ENCODE measurements around the gene EPS15.
A peak's percentile ranks its signal among the peaks of the same experiment; 100 is the strongest.
"Not testable (repeated sequence)": the region's sequence is repeated elsewhere in the genome, so short reads cannot be mapped to it uniquely, and the experiment has no call there.

The EPS15 gene

DNA sequence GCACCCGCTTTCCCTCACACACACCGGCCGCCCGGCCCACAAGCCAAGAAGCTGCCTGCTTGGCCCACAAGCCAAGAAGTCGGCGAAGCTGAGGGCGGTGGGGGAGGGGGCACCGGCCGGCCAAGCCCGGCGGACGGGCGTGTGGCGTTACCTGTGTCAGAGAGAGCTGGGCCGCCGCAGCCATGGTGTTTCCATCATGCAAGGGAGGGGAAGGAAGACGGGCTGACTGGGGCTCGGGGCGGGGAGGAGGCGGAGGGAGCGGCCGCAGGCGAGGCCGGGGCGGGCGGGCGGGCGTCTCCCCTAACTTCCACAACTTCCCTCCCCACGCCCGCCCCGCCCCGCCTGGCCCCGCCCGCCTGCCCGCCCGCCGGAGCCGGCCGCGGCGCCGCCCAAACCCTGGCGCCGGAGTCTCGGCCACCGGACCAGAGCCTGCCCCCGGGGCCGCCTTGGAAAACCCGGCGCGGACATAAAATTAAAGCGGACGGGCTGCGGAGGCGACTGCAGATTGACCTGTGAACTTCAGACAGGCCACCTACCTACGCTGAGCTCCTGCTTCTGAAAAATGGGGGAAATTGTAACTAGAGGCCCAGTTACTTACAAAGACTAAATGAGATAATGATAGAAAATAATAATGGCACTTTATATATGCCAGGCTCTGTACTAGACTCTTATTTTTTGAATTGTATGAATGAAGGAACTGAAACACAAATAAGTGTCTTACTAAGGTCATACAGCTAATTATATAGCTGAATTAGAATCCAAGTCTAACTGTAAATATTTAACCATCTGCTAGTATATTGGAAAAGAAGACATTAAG, at the start of gene EPS15:
Gene EPS15, minus strand, starts transcription at position 219 of the 817 bp plus-strand sequence. Its CDS starts 35 bp downstream, at position 184.
- peak; percentile 93 for DNase-seq (ENCODE audit: low read depth, low spot score)

GRCh38 chr1:51568231-51568935, 49.3 kb upstream of the EPS15 start:
- no peak for DNase-seq (ENCODE audit: low read depth, low spot score)

GRCh38 chr1:51567653-51568052, 48.6 kb upstream of the EPS15 start:
- DNase-seq (ENCODE audit: low read depth, low spot score): peak; percentile 86

DNA sequence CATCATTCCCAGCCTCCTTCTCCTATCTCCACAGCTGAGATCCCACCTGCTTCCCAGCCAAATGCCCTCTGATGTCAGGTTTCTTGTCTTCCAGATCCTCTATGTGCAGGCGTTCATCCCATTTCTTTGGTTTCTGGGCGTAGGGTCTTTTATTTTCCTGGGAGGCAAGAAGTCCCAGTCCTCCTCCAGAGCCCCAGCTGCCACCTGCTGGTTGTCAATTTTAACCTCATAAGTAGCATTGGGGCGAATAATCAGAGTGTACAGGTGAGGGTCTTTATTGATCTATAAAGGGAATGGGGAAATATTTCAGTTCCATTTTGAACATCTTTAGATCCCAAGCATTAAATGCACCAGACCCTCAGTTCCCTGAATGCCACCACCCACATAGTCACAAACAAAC, 47.2 kb upstream of the EPS15 start:
- DNase-seq (ENCODE audit: low read depth, low spot score): no peak

DNA sequence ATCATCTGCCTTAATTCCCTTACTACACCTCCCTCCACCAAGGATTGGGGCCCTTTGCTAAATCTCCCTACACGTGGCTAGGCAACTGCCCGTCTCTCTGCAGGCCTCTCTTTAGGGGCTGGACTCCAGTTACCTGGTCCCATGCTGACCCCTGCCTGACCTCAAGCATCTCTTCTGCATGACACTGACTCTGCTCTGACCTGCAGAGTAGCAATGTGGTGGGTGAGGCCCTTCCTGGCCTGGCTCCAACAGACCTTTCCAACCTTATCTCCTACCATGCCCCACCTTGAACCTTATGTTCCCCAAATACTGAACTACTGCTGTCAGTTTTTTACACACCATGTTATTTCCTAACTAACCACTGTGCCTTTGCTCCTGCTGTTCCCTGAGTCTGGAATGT, 45.9 kb upstream of the EPS15 start:
- no peak for DNase-seq (ENCODE audit: low read depth, low spot score)

DNA sequence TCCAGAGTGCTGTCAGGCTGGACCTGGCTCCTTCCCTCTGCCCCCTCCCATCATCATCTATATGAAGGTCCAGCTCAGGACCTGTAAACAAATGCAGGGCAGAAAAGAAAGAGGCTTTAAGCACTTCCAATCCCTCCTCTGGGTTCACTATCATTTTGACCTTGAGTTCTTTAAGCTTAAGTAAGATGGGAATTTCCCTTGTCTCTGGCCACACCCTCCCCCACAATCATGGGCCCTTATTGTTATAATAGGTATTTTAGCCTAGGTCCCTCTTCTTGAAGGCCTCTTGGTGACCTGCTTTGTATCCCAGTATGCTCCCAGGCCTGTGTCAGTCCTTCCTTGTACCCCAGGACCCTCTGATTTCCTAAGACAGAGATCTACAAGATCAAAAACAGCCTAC, 45.1 kb upstream of the EPS15 start:
- no peak for DNase-seq (ENCODE audit: low read depth, low spot score)

GRCh38 chr1:51561702-51562101, 42.6 kb upstream of the EPS15 start:
- no peak for DNase-seq (ENCODE audit: low read depth, low spot score)

DNA sequence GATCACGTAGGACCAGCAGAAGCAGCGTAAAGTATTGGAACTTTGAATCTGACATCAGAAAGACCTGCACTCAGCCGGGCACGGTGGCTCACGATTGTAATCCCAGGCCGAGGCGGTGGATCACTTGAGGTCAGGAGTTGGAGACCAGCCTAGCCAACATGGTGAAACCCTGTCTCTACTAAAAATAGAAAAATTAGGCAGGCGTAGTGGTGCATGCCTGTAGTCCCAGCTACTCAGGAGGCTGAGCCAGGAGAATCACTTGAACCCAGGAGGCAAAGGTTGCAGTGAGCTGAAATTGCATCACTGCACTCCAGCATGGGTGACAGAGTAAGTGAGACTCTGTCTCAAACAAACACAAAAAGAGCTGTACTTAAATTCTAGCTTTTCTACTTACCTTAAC, 41.8 kb upstream of the EPS15 start:
- DNase-seq (ENCODE audit: low read depth, low spot score): not testable (repeated sequence)

DNA sequence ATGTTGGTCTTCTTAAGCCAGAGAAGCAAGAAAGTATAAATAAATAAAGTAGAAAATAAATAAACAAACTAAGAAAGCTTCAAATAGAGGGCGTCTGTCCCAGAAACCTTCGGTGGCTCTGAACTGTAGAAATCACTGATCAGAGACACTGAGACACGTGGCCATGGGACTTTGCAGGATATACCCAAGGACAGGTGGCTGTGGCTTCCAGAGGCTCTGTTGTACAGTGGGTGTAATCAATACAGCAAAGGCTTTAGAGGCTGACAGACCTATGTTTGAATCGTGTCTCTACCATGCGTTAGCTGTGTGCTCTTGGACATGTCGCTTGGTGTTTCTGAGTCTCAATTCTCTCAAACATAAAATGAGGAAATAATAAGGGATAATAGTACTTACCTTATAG, 41.0 kb upstream of the EPS15 start:
- no peak for DNase-seq (ENCODE audit: low read depth, low spot score)

DNA sequence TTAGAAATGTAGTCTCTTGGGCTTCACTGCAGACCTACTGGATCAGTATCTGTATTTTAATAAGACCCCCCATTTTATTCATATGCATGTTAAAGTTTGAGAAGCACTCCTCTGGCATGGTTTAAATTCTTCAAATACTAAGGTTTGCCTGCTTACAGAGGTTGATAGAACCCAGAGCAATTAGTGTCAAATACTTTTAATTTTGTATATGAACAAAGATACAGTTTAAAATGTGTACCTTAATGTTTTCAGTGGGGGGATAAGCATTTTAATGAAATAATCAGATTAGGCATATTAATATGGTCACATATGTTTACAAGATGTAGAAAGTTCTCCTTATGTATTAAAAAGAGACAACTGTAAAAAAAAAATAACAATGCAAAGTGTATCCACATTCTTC, 40.4 kb upstream of the EPS15 start:
- no peak for DNase-seq (ENCODE audit: low read depth, low spot score)

DNA sequence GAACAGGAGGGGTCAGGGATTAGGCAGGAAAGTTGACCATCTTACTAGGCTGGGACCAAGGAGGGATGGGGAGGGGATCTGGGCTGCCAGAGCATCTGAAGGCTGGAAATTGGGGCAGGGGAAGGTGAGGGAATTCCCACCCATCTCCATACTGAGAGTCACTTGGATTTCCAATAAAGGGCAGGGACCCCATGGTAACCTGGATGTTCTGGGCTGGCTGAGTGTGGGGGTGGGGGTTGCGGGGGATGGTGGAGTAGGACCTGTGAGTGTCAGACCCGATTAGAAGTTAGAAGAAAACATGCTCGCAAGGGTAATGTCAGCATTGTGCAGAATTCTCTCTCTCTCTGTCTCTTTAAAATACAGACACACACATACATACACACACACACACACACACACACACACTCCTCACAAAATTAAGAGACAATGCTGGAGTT, 40.0 kb upstream of the EPS15 start:
- peak; percentile 20 for DNase-seq (ENCODE audit: low read depth, low spot score)

GRCh38 chr1:51558375-51558924, 39.4 kb upstream of the EPS15 start:
- DNase-seq (ENCODE audit: low read depth, low spot score): peak; percentile 51

DNA sequence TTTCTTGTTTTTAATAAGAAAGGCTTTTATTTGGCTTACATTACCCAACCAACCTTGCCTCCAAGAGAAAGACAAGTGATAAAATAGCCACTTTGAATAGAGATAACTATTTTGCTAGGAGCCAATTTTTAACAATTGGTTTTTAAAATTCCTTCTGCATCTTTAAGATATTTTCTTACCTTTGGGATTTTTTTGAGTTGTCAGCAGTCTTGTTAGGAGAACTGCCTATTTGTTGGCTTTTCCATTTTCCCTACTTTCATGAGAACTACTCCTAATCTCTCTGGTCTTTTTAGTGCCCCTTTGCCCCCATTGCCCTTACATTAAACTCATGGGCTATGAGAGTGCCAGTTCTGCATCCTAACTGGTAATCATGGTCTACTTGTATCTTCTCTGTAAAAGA, 38.1 kb upstream of the EPS15 start:
- no peak for DNase-seq (ENCODE audit: low read depth, low spot score)

DNA sequence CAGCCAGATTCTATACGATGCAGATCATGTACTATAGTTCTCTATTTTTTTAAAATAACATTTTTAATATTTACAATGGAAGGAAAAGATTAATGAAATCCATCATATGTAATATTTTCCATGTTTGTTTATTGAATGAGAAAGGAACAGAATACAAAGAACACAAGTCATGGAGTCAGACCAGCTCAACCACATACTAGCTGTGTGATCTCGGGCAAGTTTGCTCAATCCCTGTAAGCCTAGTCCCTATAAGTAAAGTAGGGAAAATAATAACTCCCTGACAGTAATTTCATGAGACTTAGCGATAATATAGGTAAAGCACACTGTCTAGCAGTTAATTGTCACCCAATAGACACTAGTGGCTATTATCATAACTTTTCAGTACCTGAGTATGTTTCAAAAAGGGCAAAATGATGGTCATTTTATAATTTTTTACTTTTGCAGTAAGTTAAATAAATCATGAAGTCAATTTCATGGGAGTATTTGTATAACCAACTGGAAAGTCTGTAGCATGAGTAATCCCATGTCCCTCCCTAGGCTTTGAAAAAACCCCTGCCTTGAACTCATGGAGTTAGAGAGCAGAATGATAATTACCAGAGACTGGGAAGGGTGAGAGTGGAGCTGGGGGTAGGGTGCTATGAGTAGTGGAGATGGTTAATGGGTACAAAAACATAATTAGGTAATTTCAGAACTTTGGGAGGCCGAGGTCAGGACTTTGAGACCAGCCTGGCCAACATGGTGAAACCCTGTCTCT, 37.0 kb upstream of the EPS15 start:
- no peak for DNase-seq (ENCODE audit: low read depth, low spot score)

- no peak for DNase-seq (ENCODE audit: low read depth, low spot score)
These were observed 34.8 kb upstream of the EPS15 start for GRCh38 chr1:51553911-51554310.

DNA sequence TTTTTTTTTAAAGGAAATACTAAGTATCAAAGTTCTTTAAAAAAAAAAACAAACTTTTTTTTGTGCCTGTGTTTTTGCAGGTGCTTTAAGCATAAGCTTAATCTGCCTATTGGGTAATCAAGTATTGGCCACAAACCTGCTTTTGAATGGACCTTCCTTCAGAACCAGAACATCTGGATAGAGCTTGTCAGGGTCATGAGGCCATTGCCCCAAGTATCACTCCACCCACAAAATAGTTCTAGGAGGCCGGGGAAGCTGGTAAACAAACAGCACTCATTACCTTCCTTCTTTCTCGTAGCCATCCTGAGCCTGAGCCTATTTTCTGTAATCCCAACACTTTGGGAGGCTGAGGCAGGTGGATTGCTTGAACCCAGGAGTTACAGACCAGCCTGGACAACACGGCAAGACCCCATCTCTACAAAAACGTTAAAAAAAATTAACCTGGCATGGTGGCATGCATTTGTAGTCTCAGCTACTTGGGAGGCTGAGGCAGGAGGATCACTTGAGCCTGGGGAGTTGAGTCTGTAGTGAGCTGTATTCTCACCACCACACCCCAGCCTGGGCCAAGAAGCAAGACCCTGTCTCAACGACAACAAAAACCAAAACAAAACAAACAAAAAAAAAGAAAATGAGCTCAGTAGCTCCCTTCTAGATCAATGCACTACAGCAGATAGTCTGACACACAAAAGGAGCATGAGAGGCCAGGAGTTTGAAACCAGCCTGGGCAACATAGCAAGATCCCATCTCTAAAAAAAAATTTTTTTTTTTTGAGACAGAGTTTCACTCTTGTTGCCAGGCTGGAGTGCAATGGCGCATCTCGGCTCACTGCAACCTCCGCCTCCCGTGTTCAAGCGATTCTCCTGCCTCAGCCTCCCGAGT, 34.1 kb upstream of the EPS15 start:
- no peak for DNase-seq (ENCODE audit: low read depth, low spot score)

- no peak for DNase-seq (ENCODE audit: low read depth, low spot score)
These were observed 32.8 kb upstream of the EPS15 start for GRCh38 chr1:51551848-51552296.

- no peak for DNase-seq (ENCODE audit: low read depth, low spot score)
These were observed 32.0 kb upstream of the EPS15 start for GRCh38 chr1:51551081-51551480.

- DNase-seq (ENCODE audit: low read depth, low spot score): no peak
These were observed 30.8 kb upstream of the EPS15 start for GRCh38 chr1:51549901-51550300.

- no peak for DNase-seq (ENCODE audit: low read depth, low spot score)
These were observed 30.1 kb upstream of the EPS15 start for GRCh38 chr1:51549016-51549619.

DNA sequence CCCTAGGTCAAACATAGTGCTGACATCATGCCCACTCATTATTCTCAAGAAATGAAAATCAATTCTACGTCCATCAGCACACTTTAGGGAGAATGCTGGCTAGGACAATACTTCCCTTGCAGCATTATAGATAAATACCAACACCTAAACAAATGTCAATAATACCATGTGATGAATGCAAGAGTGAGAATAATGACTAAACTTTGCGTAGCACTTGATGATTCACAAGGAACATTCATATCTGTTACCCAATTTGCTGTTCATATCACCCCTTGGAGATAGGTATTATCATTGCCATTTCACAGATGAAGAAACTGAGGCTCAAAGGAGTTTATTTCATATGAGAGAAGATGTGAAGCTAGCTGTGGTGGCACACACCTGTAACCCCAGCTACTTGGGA, 24.8 kb upstream of the EPS15 start:
- no peak for DNase-seq (ENCODE audit: low read depth, low spot score)

All from astrocyte of the hippocampus (primary cell).